ENCODE data around the gene DOCK7.
"Not testable (repeated sequence)": the region's sequence is repeated elsewhere in the genome, so short reads cannot be mapped to it uniquely, and the experiment has no call there.

DOCK7 gene

DNA sequence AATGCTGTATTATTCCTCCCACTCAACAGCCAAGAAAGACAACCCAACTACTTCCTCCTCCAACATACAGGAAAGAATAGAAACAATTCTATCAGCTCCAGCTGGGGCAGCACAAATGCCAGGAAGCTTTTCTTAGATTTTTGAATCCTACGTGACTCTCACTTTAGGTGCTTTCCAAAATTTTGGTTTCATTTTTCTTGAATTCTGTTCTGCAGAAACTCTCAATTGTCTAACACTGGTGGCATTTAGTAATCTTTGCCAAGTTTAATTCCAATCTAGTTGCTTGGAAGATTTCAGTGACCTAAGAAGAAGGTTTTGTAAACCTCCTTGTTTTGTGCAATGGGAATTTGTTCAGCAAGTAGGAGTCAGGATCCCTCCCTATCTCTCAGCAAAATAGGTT is 37.1 kb upstream of the DOCK7 start:
- TF ChIP-seq CTCF (IDR thresholded peaks at IDR 0.05; ENCODE audit: insufficient read depth, low read depth, low read length, missing control alignments), result no peak
- DNase-seq (ENCODE audit: low read depth), result peak; percentile 9
- no peak overlapping the region for H3K4me3 ChIP-seq (ENCODE audit: low read length)

- no peak overlapping the region for H3K4me3 ChIP-seq (ENCODE audit: low read length)
- no peak for DNase-seq (ENCODE audit: low read depth)
Observed at GRCh38 chr1:62724430-62724829, 36.2 kb upstream of the DOCK7 start.

GRCh38 chr1:62723883-62724282 is 35.7 kb upstream of the DOCK7 start:
- no peak for DNase-seq (ENCODE audit: low read depth)

More at GRCh38 chr1:62724430-62724829, 36.2 kb upstream of the DOCK7 start:
- TF ChIP-seq CTCF (IDR thresholded peaks at IDR 0.05; ENCODE audit: insufficient read depth, low read depth, low read length, missing control alignments), result no peak

GRCh38 chr1:62722796-62723195 is 34.6 kb upstream of the DOCK7 start:
- no peak for DNase-seq (ENCODE audit: low read depth)
- no peak overlapping the region for H3K4me3 ChIP-seq (ENCODE audit: low read length)
- no peak for TF ChIP-seq CTCF (IDR thresholded peaks at IDR 0.05; ENCODE audit: insufficient read depth, low read depth, low read length, missing control alignments)

More at GRCh38 chr1:62723883-62724282, 35.7 kb upstream of the DOCK7 start:
- no peak for TF ChIP-seq CTCF (IDR thresholded peaks at IDR 0.05; ENCODE audit: insufficient read depth, low read depth, low read length, missing control alignments)
- H3K4me3 ChIP-seq (ENCODE audit: low read length), result no peak overlapping the region

- peak; percentile 6 for DNase-seq (ENCODE audit: low read depth)
- no peak for TF ChIP-seq CTCF (IDR thresholded peaks at IDR 0.05; ENCODE audit: insufficient read depth, low read depth, low read length, missing control alignments)
- no peak overlapping the region for H3K4me3 ChIP-seq (ENCODE audit: low read length)
Observed at GRCh38 chr1:62720946-62721554, 32.9 kb upstream of the DOCK7 start.

DNA sequence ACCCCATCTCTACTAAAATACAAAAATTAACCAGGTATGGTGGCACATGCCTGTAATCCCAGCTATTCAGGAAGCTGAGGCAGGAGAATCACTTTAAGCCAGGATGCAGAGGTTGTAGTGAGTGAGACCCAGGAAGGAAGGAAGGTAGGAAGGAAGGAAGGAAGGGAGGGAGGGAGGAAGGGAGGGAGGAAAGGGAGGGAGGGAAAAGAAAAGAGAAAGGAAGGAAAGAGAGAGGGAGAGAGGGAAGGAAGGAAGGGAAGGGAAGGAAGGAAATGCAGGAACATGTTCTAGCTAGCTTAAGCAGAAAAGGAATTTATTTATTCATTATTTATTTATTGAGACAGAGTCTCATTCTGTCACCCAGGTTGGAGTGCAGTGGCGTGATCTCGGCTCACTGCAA is 30.2 kb upstream of the DOCK7 start:
- not testable (repeated sequence) for DNase-seq (ENCODE audit: low read depth); H3K4me3 ChIP-seq (ENCODE audit: low read length)

- H3K4me3 ChIP-seq (ENCODE audit: low read length), result no peak overlapping the region
- TF ChIP-seq CTCF (IDR thresholded peaks at IDR 0.05; ENCODE audit: insufficient read depth, low read depth, low read length, missing control alignments), result no peak
- no peak for DNase-seq (ENCODE audit: low read depth)
Observed at GRCh38 chr1:62717483-62717882, 29.3 kb upstream of the DOCK7 start.
